Activated CD4-positive, alpha-beta T cell treated with anti-CD3 and anti-CD28 coated beads, Interleukin-2, amount 50 U/mL, for 24 hours (primary cell): ENCODE measurements around the gene CLDN25.
"Not testable (repeated sequence)": the region's sequence is repeated elsewhere in the genome, so short reads cannot be mapped to it uniquely, and the experiment has no call there.

Experiments
- DNase-seq, 2 donors: peaks; one replicate each; pipeline ENCODE4 v3.0.0-alpha.2; 2020; ENCODE audit warnings: low read depth in 1 of 2, low spot score in 1 of 2

The CLDN25 gene

DNA sequence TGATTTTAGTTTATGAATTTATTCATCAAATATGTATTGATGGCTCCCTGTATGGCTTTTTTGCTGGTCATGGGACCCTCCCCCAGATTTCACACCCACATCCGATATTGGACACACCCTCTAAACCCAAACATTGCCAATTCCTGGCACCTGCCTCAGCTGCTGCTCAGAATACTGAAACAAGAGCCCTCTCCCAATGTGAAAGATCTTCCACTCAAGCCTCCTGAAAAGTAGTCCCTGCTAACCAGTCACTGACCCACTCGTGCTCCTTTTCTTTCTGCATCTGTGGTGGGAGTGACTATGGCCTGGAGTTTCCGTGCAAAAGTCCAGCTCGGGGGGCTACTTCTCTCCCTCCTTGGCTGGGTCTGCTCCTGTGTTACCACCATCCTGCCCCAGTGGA, at the start of gene CLDN25:
Gene CLDN25 (plus strand): TSS at position 301 of the 400 bp plus-strand sequence. CDS start 0 bp downstream, at position 301.
- DNase-seq = no peak

DNA sequence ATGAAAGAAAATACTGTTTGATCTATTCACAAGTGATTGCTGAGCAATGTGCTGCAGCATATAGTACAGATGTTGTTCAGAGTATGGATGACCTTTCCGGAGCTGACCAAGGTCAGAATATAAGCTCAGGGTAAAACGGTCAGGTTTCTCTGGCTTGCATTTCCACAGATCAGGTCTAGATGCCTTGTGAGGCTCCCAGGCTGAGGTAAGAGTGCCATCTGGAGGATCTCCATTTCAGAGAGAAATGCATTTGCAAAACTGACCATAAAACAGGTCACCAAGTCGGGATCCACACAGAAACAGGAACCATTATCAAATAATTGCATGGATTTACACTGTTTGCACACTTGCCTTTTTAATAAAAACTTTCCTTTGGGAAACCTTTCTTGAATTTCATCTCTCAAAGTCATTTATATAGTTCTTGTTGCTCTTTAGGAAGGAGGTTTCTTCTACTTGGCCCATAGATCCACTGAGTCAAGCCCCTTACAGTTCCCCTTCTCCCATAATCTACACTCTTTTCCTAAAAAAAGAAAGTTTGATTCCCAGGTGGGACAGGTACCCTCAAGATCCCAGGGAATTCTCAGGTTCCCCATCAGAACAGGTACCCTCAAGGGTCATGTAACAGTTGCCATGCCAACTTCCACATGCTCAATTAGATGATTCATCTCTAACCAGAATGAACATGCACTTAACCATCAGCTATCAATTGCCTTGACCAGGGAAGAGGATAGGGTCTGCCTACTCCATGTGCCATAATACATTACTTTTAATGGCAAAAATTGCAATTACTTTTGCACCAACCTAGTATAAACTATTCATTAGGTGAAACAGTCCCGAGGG, 48.5 kb upstream of the CLDN25 start:
- DNase-seq = no peak

DNA sequence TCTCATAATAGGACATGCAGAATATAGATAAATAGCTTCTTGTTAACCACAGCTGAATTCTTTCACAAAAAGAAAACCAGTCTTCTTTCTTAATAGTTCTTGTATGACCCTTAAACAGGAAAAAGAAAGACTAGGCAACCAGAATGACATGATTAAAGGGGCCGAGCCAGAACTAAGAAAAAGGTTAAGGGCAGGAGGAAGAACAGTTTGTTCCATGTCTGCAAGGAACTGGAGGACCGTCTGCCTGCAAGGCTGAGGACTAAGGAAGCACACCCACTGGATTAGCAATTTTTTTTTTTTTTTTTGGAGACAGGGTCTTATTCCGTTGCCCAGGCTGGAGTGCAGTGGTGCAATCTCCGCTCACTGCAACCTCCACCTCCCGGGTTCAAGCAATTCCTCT, 47.5 kb upstream of the CLDN25 start:
- DNase-seq = no peak

DNA sequence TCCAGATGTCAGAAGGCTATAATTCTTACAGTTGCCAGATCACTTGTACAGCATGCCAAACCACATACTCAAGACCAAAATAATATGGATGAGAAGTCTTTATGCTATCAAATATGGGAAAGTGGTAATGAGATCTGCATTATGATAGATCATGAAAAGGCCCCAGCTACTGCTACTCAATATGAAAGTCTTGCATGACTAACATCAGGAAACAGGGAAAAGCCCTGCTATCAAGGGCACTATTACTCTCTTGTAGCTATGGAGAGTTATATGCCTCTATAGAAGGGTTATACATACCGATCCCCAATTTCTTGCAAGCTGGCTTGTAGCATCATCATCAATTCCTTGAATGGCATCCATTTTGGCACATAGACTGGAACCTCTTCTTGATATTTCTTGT, 43.3 kb upstream of the CLDN25 start:
- DNase-seq = no peak

DNA sequence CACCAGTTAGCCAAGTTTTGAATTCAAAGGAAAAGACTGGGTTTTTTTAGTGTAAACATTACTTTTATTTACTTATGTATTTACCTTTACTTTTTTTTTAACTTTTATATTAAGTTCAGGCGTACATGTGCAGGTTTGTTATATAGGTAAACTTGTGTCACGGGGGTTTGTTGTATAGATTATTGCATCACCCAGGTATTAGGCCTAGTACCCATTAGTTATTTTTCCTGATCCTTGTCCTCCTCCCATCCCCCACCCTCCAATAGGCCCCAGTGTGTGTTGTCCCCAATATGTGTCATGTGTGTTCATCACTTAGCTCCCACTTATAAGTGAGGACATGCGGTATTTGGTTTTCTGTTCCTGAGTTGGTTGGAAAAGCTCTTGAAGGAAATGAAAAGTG, 26.7 kb upstream of the CLDN25 start:
- no peak for DNase-seq

DNA sequence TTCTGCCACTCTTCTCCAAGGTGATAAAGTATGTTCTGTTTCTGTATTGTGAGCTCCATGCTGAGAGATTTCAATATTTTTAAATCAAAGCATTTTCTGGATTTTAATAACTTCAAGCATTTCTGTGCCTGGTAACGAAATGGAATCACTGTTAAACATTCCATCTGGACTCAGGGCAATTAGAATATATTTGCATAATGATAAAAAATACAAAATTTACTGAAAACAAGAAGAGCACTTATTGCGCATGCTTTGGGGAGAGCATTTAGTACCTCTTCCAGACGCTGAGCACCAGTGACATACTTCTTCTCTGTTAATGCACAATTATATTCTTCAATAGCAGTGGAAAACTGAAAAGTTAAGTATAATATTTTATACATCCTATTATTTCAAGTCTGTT, 19.4 kb upstream of the CLDN25 start:
- no peak for DNase-seq

DNA sequence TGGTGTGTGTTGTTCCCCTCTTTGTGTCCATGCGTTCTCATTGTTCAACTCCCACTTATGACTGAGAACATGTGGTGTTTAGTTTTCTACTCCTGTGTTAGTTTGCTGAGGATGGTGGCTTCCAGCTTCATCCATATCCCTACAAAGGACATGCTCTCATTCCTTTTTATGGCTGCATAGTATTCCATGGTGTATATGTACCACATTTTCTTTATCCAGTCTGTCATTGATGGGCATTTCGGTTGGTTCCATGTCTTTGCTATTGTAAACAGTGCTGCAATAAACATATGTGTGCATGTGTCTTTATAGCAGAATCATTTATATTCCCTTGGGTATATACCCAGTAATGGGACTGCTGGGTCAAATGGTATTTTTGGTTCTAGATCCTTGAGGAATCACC, 16.6 kb upstream of the CLDN25 start:
- DNase-seq = not testable (repeated sequence)

DNA sequence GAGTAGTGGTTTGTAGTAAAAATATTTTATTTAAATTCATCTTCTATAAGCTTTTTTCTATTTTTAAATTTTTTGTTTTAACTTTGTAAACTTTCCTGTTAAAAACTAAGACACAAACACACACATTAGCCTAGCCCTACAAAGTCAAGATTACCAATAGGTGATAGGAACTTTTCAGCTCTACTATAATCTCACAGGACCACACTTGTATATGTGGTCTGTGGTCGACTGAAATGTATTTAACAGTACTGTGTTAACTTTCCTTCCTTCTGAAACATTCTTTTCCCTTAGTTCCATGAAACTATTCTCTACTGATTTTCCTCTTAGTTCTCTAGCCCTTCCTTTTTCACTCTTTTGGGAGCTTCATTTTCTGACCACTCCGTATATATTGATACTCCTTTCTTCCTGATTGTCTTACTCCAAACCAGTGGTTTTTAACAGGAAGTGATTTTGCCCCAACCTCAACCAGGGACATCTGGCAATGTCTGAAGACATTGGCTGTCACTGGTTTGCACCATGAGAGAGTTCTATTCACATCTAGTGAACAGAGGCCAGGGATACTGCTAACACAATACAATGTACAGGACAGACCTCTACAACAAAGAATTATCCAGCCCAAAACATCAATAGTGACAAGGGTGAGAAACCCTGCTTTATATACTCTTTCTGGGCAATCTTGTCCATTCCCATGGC, 14.9 kb upstream of the CLDN25 start:
- DNase-seq = no peak

DNA sequence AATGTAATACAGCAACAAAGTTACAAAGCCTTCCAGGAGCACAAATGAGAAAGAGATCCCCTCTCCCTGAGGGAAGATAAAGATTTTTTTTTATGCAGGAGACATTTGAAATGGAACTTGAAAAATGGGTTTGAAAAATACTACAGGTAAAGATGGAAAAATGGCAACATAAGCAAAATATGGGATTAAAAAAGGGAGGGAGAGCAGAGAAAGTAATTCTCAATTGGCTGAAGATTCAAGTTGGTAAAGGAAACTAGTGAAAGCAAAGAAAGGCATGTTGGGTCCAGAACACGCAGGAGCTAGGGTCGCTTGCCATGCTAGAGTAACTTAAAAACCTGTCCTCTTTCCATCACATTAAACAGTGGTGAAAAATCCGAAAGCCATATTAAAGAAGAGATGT, 7.6 kb upstream of the CLDN25 start:
- DNase-seq = no peak

DNA sequence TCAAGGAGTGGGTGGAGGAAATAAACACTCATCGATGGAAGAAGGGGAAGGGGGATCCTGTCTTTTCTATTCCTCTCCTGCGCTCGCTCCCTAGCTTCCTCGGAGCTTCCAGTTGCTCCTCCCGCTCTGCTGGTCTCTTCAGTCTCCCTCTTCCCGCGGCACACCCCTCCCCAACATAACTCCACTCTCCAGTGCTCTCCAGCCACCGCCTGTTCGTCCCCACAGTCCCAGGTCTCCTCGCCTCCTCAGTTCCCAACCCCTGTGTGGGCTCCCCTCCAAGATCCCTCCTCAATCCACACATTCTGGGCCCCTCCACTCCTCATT, 6.5 kb upstream of the CLDN25 start:
- DNase-seq = no peak

DNA sequence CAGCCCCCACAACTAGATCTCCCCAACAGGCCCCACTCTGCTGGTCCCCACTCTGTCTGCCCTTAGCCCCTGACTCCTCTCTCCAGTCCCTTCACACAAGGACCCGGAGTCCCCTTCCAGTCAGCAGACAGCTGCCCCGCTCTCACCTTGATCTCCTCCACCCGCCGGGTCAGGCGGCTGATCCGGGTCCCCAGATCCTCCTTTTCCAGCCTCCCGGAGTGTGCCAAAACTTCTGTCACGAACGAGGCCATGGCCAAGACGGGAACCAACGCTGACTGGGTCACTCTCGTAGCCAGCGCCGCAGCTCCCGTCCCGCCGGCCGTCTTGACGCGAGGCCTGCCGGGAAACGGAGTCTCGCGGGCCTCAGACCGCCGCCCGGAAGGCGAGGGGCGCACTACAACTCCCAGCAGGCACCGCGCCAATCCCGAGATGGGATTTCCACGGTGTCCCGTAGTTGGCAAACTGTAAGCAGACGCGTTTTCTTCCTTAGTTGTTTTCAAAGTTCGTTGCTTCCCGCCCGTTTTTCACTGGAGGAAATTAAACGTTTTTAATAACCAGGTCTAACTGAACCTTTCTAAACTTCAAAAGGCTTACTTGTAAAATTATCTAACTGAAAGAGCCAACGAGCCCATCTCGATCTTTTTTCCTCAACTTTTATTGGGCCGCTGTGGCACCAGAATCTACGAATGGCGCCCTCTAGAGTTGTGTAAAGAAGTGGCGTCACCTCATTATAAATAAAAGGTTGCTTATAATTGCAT, 6.0 kb upstream of the CLDN25 start, which contains the start of gene ZW10:
Gene ZW10 (minus strand): TSS at position 277 of the 758 bp plus-strand sequence. CDS start 26 bp downstream, at position 251.
- DNase-seq = peak; percentile 78 to 90

DNA sequence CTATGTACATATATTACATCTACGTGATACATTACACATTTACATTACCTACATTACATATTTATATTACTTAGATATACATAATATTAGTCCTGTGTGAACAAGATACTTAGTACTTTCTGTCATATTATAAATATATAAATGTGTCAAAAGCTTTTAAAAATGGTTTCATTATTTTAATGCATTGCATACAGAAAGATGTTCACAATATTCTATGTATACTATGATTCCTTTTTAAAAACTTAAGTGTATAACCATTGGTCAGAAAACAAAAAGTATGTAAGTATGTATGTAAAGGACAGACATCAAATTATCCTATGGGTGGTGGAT, 5.5 kb upstream of the CLDN25 start:
- no peak for DNase-seq

DNA sequence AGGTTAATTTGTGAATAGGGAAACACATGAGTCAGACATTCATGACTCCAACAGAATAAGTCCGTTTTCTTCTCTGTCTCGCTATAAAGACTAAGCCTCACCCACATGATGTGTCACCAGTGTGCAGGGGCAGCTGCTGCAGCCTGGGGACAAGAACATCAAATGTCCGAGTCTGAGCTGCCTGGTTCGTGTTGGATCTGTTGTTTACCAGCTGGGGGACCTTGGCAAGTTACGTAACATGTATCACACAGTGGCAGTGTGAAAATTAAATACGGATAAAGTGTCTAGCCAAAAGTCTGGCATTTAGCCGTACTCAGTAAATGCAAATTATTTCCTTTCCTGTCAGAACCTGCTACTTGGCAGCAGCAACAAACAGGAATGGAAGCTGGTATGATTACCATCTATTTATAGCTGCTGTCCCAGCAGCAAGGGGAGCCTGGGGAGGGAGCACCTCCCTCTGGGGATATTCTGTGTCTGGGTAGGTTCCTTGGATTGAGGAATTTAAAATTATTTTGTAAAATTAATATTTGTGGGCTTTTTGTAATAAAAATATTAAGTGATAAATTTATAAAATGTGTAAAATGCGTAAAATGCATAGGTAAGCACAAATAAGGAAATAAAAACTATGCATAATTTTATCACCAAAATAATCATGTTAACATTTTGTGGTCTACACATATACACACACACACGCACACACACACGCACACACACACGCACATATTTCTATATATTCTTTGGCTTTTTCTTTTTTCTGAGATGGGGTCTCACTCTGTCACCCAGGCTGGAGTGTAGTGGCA, 1.3 kb upstream of the CLDN25 start:
- no peak for DNase-seq

DNA sequence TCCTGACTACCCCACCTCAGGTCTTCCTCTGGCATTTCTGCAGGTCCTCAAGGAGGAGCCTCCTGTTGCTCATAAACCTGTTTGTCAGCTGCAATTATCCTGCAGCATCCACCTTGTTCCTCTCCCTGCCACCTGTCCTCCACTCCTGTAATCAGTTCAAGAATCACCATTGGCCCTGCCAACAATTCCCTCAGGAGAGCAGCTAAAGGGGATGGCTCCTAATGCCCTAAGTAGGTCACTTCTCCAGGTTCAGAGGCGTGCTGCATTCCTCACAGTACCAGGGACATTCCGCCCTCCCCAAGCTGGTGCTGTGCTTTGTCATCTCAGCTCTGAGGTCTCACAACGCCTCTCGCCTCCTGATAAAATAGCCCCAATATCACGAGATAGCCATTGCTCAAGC, 2.1 kb downstream of the CLDN25 start:
- no peak for DNase-seq

DNA sequence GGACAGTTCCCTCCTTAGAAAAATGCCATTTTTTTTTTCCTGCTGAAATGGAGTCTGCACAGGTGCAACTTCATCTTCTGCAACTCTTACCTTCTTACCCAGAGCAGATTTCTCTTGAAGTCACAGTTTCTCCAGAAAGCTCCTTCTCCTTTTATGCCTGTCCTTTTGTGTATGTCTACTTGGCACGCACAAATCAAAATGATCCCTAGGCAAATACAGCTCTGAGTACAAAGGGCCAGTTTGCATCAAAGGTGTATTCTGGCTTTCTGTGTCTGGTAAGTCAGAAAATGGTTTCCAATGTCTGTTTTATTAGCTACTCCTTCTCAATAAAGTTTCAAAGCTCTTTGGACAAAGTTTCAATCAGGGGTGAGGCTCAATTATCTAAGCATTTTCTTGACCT, 2.5 kb downstream of the CLDN25 start:
- no peak for DNase-seq

DNA sequence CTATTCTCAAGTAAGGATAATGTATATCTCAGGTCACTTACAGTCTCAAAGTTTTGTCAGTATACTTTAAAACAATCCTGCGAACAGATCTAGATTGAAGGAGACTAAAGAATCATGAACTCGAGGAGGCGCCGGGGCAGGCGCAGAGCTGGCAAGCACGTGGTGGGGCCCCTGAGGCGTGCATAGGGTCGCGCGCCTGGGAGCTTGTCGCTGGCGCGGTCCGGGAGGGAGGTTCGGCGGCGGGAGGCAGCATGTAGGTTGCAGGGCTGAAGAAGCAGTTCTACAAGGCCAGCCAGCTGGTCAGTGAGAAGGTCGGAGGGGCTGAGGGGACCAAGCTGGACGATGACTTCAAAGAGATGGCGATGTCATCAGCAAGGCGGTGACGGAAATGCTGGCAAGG, 9.4 kb downstream of the CLDN25 start:
- DNase-seq = not testable (repeated sequence)

DNA sequence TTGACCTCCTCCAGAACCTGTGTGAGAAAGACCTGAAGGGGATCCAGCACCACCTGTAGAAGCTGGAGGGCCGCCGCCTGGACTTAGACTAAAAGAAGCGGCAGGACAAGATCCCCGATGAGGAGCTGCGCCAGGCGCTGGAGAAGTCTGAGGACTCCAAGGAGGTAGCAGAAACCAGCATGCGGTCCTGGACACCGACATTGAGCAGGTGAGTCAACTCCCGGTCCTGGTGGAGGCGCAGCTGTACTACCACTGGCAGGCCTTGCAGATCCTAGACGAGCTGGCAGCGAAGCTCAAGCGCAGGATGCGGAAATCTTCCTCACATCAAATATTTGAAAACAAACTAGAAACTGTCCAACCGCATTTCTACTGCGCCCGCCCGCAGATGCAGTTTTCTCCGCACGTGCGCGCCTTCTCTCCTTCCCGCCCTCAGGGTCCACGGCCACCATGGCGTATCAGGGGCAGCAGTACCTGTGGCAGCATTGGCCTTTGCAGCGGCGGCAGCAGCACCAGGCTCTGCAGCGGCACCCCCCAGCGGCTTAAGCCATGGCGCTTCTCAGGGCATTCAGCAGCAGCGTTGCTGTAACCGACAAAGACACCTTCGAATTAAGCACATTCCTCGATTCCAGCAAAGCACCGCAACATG, 10.2 kb downstream of the CLDN25 start:
- no peak for DNase-seq

DNA sequence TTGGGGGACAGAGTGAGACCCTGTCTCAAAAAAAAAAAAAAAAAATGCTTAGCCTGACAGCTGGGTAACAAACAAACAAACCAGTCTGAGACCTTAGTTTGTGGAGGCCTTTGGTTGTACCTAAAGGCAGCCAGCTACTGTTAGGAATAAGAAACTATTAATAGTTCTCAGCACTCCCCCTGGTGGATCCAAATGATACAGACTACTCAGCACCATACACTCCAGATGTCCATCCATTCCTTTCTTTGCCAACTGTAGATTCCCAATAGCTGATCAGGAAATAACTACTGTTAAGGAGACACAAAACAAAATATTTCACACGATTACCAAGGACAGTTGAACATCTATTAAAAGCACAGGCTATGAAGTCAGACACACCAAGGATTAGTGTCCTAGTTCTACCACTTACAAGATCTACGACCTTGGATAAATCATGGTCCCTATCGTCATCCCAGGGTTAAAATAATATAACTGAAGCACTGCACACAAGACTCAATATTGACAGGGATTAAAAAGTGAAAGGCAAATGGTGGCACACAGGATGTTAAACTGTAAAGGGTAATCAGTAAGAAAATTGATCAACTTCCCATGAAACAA, 17.2 kb downstream of the CLDN25 start:
- peak in 1 of 2 donors; percentile 4 for DNase-seq

DNA sequence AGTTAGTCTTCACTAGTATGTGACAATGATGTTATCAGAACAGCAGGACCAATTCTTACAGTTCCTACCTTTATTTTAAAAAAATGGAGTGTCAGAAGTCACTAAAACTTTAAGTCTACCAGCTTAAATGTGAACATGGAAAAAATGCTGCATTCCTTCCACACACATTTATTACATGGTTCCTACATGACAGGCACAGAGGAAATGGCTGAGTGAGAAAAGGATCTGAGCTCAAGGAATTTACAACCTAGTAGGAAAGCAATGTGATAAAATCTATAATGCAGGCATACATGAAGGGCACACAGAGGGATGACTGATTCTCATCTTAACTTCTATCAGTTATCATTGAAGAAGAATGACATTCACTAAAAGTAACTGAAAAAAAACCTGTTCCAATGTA, 23.0 kb downstream of the CLDN25 start:
- no peak for DNase-seq

DNA sequence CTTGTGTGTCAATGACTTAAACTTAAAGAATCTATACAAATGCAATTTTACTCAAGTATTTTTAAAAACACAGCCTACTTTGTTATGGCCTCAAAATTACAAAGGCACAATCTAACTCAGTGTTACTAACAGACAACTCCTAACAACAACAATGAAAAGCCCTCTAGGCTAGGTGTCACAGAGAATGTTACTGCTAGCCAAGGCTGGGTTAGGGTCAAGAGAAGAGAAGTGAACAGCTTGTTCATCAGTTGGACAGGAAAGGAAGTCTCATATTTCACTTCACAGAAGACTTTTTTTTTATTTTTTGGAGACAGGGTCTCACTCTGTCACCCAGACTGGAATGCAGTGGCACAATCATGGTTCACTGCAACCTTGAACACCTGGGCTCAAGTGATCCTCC, 26.0 kb downstream of the CLDN25 start:
- no peak for DNase-seq
